Measurements from ENCODE around the gene CES2. TPM values are rescaled to one million over a fixed set of nuclear protein-coding genes. Genes with fewer than 3 reads are reported as not detected.

Gene CES2
- total and polyA plus RNA-seq, 2 of the 8 experiments (the other 6 are each of a cell fraction or from before 2014, with no cell fraction given), result 8.6 to 14.7 TPM

- H2BK15ac ChIP-seq (ENCODE audit: low read length), result no peak overlapping the region
- TF ChIP-seq KDM5A (IDR thresholded peaks at IDR 0.05; ENCODE audit: low read length), result no peak
- TF ChIP-seq BRCA1 (IDR thresholded peaks at IDR 0.05; ENCODE audit: low read depth, low read length), result no peak
- no peak for TF ChIP-seq CBX8 (IDR thresholded peaks at IDR 0.05; ENCODE audit: borderline replicate concordance, low read depth, low read length)
- no peak for TF ChIP-seq SP1 (IDR thresholded peaks at IDR 0.05; ENCODE audit: low read depth, low read length)
- H3K4me3 ChIP-seq (ENCODE audit: extremely low read depth in 1 of 4, insufficient read depth in 2 of 4, low read depth in 3 of 4, low read length in 4 of 4), result no peak overlapping the region
- DNase-seq (ENCODE audit: low read depth in 1 of 2, low spot score in 2 of 2) (no peak), FAIRE-seq (no peak)
- H4K5ac ChIP-seq (ENCODE audit: insufficient read length, low read depth, low read length), result no peak overlapping the region
- no peak overlapping the region; the same call in 1 of the 2 replicates for H4K8ac ChIP-seq (ENCODE audit: extremely low read depth, insufficient read depth, low read length)
- H3K4me1 ChIP-seq (replicated peaks in 1 of 4; ENCODE audit: control insufficient read depth in 3 of 4, insufficient read depth in 4 of 4, low read length in 3 of 4), result peaks cover 0 to 5% (median 3%) of the 10 kb centered on the region in 4 experiments; a peak in 4 of 7 replicates
- no peaks in the 10 kb centered on the region; a peak in 1 of 7 replicates for H3K27me3 ChIP-seq (replicated peaks in 1 of 4; ENCODE audit: control insufficient read depth in 3 of 4, extremely low read depth in 1 of 4, insufficient read depth in 3 of 4, low read length in 3 of 4)
- no peak overlapping the region for H3K27ac ChIP-seq (ENCODE audit: low read depth, low read length)
- H3K36me3 ChIP-seq (ENCODE audit: control insufficient read depth in 2 of 4, insufficient read depth in 4 of 4, low read length in 3 of 4), result no peaks in the 10 kb centered on the region
- H3K9me3 ChIP-seq (ENCODE audit: insufficient read depth in 2 of 2, low read depth in 1 of 2, low read length in 1 of 2), result no peaks in the 10 kb centered on the region
- 88% methylated on average over 8 of the region's 13 CpGs; no CpG with 5 or more reads in 1 of the 2 experiments for WGBS, 2 experiments (ENCODE audit: extremely low coverage in 1 of 2, insufficient coverage in 1 of 2, insufficient read length in 1 of 2, insufficient replicate concordance in 2 of 2, low coverage in 1 of 2, low lambda C conversion rate in 2 of 2, missing lambda C conversion rate in 1 of 2)
- no peak overlapping the region for H4K91ac ChIP-seq (replicated peaks; ENCODE audit: insufficient read length, low read length)
- no peak overlapping the region for H3K18ac ChIP-seq (ENCODE audit: extremely low read depth, low read length)
- no peak overlapping the region for H3K23ac ChIP-seq (ENCODE audit: insufficient read length)
- no peak overlapping the region for H3K4ac ChIP-seq (replicated peaks; ENCODE audit: insufficient read length, low read depth, low read length)
- H3K9ac ChIP-seq (replicated peaks in 1 of 4; ENCODE audit: extremely low read depth in 1 of 4, low read depth in 3 of 4, low read length in 3 of 4), result no peak overlapping the region
- no peak overlapping the region for H3K14ac ChIP-seq (ENCODE audit: insufficient read length)
- H2AK5ac ChIP-seq (ENCODE audit: low read depth, low read length), result no peak overlapping the region
- H3K23me2 ChIP-seq (ENCODE audit: low read depth, low read length), result no peaks in the 10 kb centered on the region
- H4K20me1 ChIP-seq (replicated peaks in 1 of 2; ENCODE audit: control insufficient read depth in 1 of 2, insufficient read depth in 2 of 2, low read length in 2 of 2), result no peaks in the 10 kb centered on the region
- ChIA-PET CTCF (ENCODE audit: partially characterized antibody) (interaction anchor here (0.6 to 42.0 kb wide), 6 partner anchors 5 to 124 kb away, joined by 3 to 1009 read pairs (median 8); partner anchors contain the start of genes CDH16, CIAO2B, PDP2 and RRAD), POLR2A (ENCODE audit: partially characterized antibody) (interaction anchor here (0.9 to 1.2 kb wide), 3 partner anchors 15 to 38 kb away, joined by 3 read pairs; no protein-coding TSS in a partner anchor)
- H2BK20ac ChIP-seq (ENCODE audit: low read length), result no peak overlapping the region
- no peak overlapping the region for H2AFZ ChIP-seq (ENCODE audit: low read length)
- no peak overlapping the region for H2BK120ac ChIP-seq (replicated peaks; ENCODE audit: low read depth, low read length)
- H3K79me1 ChIP-seq (ENCODE audit: low read depth, low read length), result no peaks in the 10 kb centered on the region
- no peak overlapping the region for H2BK5ac ChIP-seq (ENCODE audit: low read depth, low read length)
- no peak overlapping the region for H3K56ac ChIP-seq (replicated peaks; ENCODE audit: insufficient read length, low read depth, low read length)
- H2BK12ac ChIP-seq (ENCODE audit: low read depth, low read length), result no peak overlapping the region
- no peaks in the 10 kb centered on the region for H3K79me2 ChIP-seq (ENCODE audit: control insufficient read depth in 1 of 2, insufficient read depth in 2 of 2, low read length in 2 of 2)
- no peak overlapping the region for H3K4me2 ChIP-seq (ENCODE audit: insufficient read depth in 1 of 2, low read depth in 2 of 2, low read length in 2 of 2)
Measured at GRCh38 chr16:66904428-66904845, 30.9 kb upstream of the CES2 start.

Data from H1 (cell line).